Activated T-helper 9 cell treated with anti-CD3 and anti-CD28 coated beads, Interleukin-2, amount 50 U/mL, for 16 hours (primary cell): ENCODE measurements around the gene BMPR1A.

Experiments used
- DNase-seq: peaks from one replicate; pipeline ENCODE4 v3.0.0-alpha.2; 2020; ENCODE audit warnings: low read depth

Gene BMPR1A

DNA sequence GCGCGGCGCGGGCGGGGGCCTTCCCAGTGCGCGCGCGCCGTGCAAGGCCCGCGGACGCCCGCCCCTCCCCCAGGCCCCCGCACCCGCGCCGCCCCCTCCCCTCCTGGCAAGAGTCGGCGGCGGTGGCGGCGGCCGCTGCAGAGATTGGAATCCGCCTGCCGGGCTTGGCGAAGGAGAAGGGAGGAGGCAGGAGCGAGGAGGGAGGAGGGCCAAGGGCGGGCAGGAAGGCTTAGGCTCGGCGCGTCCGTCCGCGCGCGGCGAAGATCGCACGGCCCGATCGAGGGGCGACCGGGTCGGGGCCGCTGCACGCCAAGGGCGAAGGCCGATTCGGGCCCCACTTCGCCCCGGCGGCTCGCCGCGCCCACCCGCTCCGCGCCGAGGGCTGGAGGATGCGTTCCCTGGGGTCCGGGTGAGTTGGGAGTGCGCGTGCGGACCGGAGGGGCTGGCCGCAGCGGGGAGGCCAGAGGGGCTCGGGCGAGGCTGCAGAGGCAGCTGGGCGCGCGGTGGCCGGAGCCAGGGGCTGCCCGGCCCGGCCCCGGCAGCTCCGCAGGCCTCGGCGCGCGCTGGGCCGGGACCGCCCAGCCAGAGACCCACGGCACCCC lies at the start of gene BMPR1A:
Gene BMPR1A, plus strand, starts transcription at position 109 of the 602 bp plus-strand sequence. CDS start 119,400 bp downstream, outside the sequence.
- DNase-seq: peak; percentile 3

DNA sequence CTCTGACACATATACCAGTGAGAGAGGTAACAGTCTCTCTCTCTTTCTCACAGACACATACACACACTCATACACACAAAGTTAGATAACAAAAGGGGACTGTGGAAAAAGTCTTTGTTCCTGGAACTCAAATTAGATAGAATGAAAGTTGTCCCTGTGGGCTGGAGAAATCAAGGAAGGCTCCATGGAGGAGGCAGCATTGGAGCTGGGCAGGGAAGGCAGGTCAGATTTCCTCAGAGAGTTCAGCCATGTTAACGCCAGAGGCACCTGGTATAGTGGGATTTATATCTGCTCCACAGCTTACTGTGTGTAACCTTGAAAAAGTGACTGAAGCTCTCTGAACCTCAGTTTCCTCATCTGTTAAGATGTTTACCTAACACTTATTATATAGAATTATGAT lies 49.4 kb upstream of the BMPR1A start:
- DNase-seq: no peak

DNA sequence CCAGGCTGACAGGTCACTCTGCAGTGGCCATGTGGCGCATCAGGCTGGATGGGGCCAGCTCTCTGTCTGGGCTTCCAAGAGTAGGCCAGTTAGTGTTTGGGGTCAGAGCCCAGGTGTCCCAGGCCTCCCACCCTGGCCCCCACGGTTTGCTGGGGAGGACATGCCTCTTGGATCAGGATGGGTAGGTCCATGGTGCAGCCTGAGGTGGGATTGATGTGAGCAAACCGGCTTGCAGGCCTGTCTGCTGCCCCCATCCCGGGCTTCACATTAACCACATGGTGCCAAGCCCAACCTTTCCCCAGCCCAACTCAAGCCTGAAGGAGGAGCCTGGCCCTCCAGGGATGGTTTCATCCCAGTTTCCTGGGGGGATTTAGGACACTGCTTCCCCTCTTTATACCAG lies 48.9 kb upstream of the BMPR1A start:
- no peak for DNase-seq

DNA sequence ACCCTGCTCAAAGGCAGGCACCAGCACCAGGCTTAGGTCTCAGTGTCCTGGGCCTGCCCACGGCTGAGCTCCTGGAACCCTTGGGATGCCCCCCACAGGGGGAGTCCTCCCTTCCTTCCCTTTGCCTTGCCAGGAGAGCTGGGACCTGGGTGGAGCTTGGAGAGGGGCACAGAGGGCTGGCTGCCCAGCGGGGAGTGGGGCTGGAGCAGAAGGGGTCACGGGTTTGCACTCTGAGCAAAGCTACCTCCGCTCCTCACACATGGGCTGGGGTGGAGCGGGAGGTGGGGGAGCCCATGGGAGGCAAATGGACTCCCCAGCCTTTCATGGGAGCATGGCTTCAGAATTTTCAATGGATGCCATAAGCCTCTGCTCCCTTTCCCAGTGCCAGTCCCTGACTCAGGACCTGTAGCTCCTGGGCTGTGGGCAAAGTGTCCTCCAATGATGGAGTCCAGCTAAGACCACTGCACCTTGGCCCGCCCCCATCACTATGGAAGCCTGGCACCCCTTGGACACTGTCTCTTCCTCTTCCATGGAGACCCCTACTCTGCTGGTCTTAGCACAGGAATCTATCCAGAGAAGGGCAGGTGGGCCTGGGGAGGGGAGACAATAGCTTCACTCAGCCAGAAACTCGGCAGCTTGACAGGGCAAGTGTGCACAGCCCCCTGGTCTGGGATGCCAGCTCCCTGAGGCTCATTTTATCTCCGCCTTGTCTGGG lies 48.2 kb upstream of the BMPR1A start:
- no peak for DNase-seq

DNA sequence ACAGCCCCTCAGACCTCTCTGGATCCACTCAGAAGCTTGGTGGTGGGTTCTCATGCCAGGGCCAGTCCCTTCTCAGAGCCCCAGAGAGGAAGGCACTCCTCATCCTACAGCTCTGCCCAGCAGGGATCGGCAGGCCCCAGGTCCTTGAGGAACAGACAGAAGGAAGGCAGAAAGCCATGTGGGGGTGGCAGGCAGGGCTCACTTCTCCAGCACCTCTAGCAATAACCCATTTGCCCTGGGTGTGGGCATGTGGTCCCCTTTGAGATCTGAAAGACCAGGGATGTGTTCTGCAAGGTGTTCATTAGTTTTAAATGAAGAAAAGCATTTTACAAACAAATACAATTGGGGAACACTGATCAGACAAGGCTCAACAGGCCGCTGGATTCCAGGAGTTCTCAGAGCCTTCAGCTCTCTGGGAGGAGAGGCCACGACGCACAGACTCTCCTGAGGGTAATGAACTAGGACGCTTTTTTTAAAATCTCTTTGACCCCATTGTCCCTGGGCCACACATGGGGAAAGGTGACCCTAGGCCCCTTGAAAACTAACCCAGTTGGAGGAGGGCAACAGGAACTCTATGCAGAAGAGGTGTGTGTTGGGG lies 47.5 kb upstream of the BMPR1A start:
- DNase-seq: no peak

DNA sequence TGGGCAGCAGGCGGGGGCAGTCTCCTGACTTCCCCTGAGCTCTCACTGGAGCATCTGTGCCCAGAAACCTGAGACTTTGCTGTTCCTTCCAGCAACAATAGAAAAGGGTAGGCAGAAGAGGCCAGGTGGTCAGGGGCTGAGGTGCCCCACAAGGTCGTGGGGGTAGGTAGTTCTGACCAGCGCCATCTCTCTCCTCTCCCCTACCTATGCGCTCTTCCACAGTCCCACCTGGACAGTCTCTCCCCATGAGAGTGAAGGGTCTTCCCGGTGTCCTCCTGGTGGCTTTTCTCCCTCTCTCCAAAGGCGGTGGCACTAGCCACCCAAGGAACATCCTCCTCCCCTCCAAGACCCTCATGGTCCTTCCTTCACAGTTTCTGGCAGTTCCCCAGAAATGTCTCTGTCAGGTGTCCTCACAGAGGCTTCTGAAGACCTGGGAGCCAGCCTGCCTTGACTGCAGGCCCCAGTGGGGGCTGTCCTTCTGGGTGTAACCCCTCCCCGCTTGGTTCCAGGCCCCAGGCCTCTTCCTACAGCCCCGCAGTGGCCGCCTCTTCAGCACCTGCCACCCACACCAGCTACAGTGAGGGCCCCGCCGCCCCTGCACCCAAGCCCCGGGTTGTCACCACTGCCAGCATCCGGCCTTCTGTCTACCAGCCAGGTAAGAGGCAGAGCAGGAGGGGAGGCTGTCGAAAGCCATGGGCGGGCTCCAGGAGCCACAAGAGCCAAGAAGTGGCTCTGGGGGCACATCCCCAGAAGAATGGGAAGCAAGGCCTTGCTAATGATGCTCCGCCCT lies 46.8 kb upstream of the BMPR1A start:
- no peak for DNase-seq

DNA sequence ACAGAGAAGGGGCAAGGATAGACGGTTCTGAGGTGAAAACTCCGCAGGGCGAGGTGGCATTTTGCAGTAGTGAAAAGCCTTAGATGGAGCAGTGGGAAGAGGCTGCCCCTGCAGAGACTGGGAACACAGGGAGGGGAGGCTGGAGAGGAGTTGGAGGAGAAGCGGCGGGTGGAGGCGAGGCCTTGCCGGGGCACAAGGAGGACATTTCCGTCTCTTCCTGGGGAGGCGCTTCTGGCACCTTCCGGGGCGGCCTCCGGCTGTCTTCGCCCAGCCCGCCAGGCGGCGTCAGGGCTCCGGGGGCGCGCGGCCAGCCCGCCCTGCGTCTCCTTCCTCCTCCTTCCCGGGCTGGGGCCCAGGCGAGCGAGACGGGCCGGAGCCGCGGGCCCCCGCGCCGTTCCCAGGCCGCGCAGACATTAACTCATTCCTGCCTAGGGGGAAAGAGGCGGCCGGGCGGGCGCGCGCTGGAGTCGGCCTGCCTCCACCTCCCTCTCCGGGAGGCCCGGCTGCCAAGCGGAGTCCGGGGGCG lies 45.4 kb upstream of the BMPR1A start:
- DNase-seq: peak; percentile 80

DNA sequence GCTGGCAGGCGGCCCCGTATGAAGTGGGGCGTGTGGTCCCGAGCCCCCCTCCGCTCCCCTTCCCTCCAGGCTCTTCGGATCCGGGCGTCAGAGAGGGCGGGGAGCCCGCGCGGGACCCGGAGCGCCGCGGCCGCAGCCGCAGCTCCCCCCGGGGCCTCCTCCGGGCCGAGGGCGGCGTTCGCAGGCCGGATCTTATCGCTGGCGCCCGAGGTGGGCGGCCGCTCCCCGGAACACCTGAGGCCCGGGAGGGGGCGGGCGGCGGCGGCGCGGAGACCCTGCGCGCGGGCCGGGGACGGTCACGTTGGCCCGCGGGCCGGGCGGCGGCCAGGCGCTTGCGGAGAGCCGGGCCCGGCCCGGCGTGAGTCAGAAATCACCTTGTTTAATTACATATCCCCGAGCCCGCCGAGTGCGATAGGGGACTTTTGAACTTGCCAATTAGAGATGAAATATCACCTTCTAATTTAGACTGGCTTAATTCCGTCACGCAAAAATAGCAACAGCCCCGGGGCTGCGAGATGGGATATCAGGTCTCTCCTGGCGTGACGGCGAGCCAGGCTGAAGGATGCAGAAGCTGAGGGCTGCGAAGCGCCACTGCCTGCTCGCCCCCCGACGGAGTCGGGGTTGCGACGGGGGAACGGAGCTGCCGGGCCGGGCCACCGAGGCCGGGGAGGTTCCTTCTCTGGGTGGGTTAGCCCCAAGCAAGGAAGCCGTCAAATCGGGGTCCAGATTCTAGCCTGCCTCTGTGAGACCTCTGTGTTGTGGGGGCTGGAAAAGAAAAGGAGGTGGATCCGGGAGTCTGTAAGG lies 44.7 kb upstream of the BMPR1A start:
- DNase-seq: peak; percentile 36

DNA sequence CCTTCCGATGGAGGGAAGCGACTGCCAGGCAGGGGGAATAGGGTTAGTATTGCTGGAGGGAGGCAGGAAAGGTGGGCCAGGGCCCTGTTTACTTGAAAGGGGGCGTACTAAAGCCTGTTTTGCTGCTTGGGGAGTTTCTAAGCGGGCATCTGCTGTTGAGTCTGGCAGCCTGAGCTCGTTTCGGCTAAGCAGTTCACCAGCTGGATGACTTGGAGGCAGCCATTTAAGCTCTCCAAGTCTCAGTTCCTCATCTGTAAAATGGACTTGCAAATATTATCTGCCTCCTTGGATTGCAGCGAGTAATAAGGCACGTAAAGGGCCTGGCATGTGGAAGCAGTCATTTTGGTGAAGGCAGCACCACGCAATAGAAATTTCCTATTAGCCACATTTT lies 44.1 kb upstream of the BMPR1A start:
- no peak for DNase-seq

DNA sequence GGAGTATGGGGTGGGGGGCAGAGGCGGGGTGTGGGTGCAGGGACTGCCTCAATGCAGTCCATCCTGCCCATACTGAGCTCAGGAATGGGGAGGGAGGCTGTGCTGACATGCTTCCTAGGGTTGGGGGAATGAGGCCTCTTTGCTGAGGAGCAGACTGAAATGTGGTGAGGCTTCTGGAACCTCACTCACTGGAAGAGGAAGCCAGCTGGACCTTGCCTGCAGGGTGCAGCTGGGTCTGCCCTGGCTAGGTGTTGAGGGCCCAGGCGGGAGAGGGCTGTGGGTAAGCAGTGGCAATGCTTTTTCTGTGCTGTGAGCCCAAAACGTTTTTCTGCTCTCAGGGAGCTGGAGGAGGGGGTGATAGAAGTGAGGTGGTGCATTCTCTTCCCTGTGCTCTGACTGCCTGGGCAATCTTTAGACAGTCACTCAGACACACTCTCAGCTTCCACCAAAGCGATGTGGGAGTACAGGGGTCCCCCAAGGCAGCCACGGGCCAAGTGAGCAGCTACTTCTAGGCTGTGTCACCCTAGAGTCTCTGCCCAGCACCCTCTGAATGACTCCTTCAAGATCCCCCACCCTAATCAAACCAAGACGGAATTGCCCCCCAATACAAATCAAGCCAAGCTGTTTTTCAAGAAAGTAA lies 41.1 kb upstream of the BMPR1A start:
- DNase-seq: no peak

DNA sequence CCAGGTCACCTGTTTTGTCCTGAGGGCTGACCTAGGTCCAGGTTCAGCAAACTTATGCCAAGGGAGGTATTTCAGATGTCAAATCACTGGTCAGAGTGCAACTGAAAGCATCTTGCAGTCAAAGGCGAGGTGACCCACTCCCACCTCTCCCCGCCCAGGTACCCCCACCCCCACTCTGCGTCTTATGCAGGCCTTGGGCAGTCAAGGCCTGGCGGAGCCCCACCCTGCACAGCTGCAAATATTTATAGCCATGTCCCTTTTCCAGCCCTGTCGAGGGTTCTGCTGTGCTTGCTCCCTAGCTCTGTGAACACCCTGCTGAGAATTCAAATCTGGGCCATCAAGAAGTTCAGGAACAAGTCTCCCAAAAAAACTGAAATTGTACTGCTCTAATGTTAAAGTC lies 40.6 kb upstream of the BMPR1A start:
- DNase-seq: no peak

DNA sequence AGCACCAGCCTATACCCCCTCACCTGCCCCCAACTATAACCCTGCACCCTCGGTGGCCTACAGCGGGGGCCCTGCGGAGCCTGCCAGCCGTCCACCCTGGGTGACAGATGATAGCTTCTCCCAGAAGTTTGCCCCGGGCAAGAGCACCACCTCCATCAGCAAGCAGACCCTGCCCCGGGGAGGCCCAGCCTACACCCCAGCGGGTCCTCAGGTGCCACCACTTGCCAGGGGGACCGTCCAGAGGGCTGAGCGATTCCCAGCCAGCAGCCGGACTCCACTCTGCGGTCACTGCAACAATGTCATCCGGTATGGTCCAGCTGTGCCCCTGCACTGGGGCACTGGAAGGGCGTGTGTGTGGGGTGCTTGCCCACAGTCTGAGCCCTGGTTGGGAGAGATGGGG lies 40.0 kb upstream of the BMPR1A start:
- no peak for DNase-seq

DNA sequence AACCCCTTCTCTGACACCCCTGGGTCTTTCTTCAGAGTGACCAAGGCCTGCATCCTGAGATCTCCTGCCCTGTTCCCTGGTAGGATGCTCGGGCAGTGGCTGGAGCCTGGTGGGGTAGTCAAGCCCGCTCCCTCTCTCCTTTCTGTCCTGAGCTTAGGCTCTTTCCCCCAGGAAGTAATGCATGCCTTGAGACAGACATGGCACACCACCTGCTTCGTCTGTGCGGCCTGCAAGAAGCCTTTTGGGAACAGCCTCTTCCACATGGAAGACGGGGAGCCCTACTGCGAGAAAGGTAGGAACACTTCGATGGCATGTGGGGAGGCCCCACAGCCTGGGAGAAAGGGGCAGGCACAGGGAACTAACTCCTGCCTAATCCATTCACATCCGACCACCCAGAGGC lies 37.9 kb upstream of the BMPR1A start:
- DNase-seq: no peak

DNA sequence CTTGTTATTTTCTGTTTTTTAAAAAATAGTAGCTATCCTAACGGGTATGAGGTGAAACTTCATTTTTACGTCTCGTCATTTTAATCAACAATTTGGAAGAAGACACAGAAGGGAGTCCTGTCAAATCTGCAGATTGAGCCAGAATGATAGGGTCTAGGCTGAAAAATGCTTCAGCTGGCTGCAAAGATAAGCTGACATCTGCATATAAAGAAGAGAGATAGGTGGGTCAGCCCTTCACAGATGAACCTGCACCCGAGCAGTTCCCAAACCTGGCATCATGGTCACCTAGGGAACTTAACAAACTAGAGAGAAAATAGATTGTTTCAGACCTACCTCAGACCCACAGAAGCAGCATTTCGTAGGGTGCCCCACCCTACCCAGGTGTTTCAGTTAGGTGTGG lies 35.2 kb upstream of the BMPR1A start:
- no peak for DNase-seq

DNA sequence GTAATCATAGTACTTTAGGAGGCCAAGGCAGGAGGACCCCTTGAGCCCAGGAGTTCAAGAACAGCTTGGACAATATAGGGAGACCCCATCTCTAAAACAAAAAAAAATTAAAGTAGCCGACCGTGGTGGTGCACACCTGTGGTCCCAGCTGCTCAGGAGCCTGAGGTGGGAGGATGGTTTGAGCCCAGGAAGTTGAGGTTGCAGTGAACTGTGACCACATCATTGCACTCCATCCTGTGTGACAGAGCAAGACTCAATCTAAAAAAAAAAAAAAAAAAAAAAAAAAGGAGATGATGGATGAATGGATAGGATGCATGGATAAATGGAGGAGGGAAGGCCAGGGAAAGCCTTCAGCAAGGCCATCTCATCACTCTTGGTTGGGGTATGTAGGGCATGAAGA lies 33.4 kb upstream of the BMPR1A start:
- DNase-seq: no peak

DNA sequence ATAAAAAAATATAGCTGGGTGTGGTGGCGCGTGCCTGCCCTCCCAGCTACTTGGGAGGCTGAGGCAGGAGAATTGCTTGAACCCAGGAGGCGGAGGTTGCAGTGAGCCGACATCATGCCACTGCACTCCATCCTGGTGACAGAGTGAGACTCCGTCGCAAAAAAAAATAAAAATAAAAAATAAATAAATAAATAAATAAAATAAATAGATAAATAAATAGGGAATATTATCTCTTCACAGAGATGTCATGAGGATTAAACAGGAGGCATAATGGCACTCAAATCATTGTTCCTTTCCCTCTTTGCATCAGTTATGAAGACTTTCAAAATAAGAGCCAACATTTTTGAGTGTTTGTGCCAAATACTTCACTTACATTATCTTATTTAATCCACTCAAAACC lies 32.0 kb upstream of the BMPR1A start:
- DNase-seq: no peak

DNA sequence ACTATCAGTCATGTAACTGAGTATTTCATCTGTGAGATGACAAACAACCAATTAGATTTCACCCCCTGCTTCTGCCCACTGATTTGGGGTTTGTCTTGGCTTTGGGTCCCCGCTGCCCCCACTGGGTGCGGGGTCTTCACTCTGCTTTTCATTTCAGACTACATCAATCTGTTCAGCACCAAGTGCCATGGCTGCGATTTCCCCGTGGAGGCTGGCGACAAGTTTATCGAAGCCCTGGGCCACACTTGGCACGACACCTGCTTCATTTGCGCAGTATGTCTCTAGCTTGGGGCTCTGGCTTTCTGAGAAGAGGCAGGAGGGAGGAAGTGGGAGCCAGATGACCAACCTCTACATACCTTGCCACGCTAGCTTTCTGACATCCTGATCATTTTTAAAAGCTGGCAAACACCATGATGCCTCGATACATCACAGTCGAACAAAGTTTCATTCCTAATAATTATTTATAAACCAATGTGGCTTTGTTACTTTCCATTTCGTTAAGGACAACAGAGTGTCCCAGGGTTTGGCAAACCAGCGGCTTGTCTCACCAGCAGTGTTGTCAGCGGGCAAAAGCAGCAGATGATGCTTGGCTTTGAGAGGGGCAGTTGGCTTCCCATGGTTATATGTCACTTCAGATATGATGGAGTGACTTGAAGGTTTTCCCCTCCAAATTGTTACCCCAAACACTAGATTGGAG lies 30.3 kb upstream of the BMPR1A start:
- DNase-seq: no peak

DNA sequence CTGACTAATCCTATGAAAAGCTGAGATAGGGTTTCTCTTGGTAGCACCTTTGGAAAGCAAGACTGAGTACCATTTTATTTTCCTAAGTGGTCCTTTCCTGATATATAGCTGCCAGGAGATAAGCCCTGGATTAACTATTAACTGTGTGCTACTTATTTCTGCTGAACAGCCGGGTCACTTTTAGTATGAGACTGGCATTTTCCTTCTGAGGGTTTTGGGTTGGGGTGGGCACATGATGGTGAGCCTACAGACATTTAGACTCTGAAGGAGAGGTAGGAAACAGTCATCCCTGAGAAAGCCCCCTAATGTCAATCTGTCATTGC lies 29.8 kb upstream of the BMPR1A start:
- DNase-seq: no peak

DNA sequence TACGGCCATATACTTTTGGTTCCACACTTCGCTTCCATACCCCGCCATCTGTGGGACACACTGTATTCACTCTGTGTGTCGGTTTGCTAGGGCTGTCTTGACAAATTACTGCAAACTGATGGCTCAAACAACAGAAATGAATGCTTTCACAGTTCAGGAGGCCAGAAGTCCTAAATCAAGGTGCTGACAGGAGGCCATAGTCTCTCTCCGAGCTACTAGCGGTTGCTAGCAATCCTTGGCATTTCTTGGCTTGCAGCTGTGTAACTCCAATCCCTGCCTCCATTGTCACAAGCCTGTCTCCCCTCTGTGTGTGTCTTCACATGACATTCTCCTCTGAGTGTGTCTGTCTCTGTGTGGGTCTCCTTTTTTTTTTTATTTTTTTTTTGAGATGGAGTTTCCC lies 28.9 kb upstream of the BMPR1A start:
- DNase-seq: no peak

DNA sequence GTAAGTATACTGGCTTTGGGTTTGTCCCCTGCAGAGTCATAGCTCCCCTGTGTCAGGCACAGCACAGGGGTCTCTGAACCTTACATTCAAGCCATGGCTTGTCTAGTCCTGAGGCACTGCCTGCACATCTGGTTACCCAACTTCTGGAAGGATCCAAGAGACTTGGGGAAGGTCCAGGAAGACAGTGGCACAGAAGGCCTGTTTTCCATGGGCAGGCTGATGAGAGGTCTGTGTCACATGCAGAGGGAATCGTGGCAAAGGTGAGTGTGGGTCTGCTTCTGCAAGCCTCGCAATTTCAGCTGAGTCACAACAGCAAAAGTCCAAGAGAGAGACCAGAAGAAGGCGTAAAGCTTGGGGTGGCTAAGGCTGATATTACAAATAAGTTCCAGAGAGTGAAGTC lies 28.4 kb upstream of the BMPR1A start:
- DNase-seq: no peak

DNA sequence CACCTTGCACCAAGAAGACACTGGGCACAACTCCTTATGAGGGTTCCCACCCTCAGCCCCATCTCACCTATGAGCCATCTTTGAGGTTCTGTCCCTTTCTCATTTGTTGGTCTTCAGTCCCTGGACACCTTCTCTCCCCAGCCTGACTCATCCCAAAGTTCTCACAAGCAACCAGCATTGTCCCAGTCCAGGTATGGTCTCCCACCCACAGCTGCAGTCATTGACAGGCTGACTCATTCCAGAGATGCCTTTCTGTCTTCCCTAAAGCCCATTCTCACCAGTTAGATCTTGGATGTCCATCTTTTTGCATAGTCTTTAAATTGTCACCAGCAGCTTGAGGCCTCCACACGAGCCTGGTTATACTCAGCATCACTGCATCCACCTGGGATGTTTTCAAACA lies 26.7 kb upstream of the BMPR1A start:
- DNase-seq: no peak
